OCI-LY7 (cell line): ENCODE measurements around the gene NCOA3. TPM values are rescaled to one million over a fixed set of nuclear protein-coding genes. Genes with fewer than 3 reads are reported as not detected.

Experiments
- BruUV-seq: library from RNA; stranded (reverse); fragments of 400-500 nt; replicated peaks from 2 replicates; lab custom pipeline; 2021; lab: Mats Ljungman, UMichigan
- CTCF ChIA-PET: fragments of 300-600 bp; sonication (Branson Sonifier 250); formaldehyde crosslinking; loops from one replicate; lab custom pipeline; 2022; ENCODE audit warnings: antibody characterized with exemption; ENCODE audit not compliant: unreplicated experiment; lab: Charles Lee
- POLR2A ChIA-PET: fragments of 300-600 bp; sonication (Branson Sonifier 250); formaldehyde crosslinking; loops from one replicate; lab custom pipeline; 2022; ENCODE audit warnings: antibody characterized with exemption; lab: Charles Lee
- DNase-seq: peaks from one replicate; pipeline ENCODE4 v3.0.0-alpha.2; 2015; ENCODE audit warnings: low spot score
- H2AFZ ChIP-seq: fragments of 200-600 bp; sonication (generic), shearing (Covaris generic); 2 replicates; pipeline ENCODE4 v1.6.1; 2014; ENCODE audit warnings: mild to moderate bottlenecking, antibody characterized with exemption, low read length, moderate library complexity
- H3K27ac ChIP-seq: fragments of 200-600 bp; sonication (generic); 2 replicates; pipeline ENCODE4 v1.5.1; 2014; ENCODE audit warnings: mixed run types, low read depth, mild to moderate bottlenecking, moderate library complexity, low read length, inconsistent platforms; ENCODE audit not compliant: poor library complexity, severe bottlenecking
- H3K36me3 ChIP-seq: fragments of 200-600 bp; sonication (generic); 2 replicates; pipeline ENCODE4 v1.6.1; 2014; ENCODE audit warnings: mild to moderate bottlenecking, antibody characterized with exemption, low read length, moderate library complexity, mixed read lengths; ENCODE audit not compliant: insufficient read depth
- H3K4me1 ChIP-seq: fragments of 200-600 bp; sonication (generic); 2 replicates; pipeline ENCODE4 v1.5.1; 2014; ENCODE audit warnings: mild to moderate bottlenecking, low read length; ENCODE audit not compliant: insufficient read depth, poor library complexity, severe bottlenecking
- H3K4me2 ChIP-seq: fragments of 200-600 bp; sonication (generic); 2 replicates; pipeline ENCODE4 v1.6.1; 2014; ENCODE audit warnings: mild to moderate bottlenecking, low read length
- H3K4me3 ChIP-seq: fragments of 200-600 bp; sonication (generic); 2 replicates; pipeline ENCODE4 v1.5.1; 2014; ENCODE audit warnings: mild to moderate bottlenecking, low read depth, low read length; ENCODE audit not compliant: poor library complexity, severe bottlenecking
- H3K79me2 ChIP-seq: fragments of 200-600 bp; sonication (generic); 2 replicates; pipeline ENCODE4 v1.6.1; 2016; ENCODE audit warnings: low read depth, mild to moderate bottlenecking, low read length, moderate library complexity, mixed read lengths; ENCODE audit not compliant: insufficient read depth
- H3K9me2 ChIP-seq: fragments of 200-600 bp; sonication (generic); 2 replicates; pipeline ENCODE4 v1.6.1; 2016; ENCODE audit warnings: mild to moderate bottlenecking, low read length, mixed read lengths; ENCODE audit not compliant: insufficient read depth
- H3K9me3 ChIP-seq: fragments of 200-600 bp; sonication (generic); 2 replicates; pipeline ENCODE4 v1.6.1; 2014; ENCODE audit warnings: mild to moderate bottlenecking, mixed run types, low read length, mixed read lengths
- H4K20me1 ChIP-seq: fragments of 200-600 bp; sonication (generic); 2 replicates; pipeline ENCODE4 v1.6.1; 2014; ENCODE audit warnings: mild to moderate bottlenecking, antibody characterized with exemption, low read length, moderate library complexity, mixed read lengths; ENCODE audit not compliant: insufficient read depth
- EZH2phosphoT487 ChIP-seq: fragments of 200-600 bp; sonication (generic); IDR thresholded peaks from 2 replicates; pipeline ENCODE4 v1.6.1; 2018; ENCODE audit warnings: low read depth, borderline replicate concordance, mild to moderate bottlenecking, mixed run types, antibody characterized with exemption, low read length, moderate library complexity, mixed read lengths
- intact Hi-C: fragments of 100-400 bp; cut with micrococcal nuclease; formaldehyde crosslinking; loops from one replicate; pipeline ENCODE4 v1.10.0; 2022; ENCODE audit not compliant: unreplicated experiment
- total RNA-seq, 2 experiments: library from RNA; depleted of rRNA in 1 of 2; stranded (reverse); fragments of >200 nt in 1 of 2; shearing (Covaris generic) in 1 of 2; gene quantifications; 2 replicates each; pipeline ENCODE4 v1.2.3, GENCODE V29; 2014 to 2022
- TF ChIP-seq, protein P1 (sequence below): fragments of 200-600 bp; sonication (generic); conservative IDR thresholded peaks from 2 replicates; pipeline ENCODE4 v1.5.1; 2014; ENCODE audit warnings: mild to moderate bottlenecking, antibody characterized with exemption, low read length, moderate library complexity, mixed read lengths

The NCOA3 gene
- total RNA-seq, 2 experiments from 2014 or later = 50.5 to 75.6 TPM

DNA sequence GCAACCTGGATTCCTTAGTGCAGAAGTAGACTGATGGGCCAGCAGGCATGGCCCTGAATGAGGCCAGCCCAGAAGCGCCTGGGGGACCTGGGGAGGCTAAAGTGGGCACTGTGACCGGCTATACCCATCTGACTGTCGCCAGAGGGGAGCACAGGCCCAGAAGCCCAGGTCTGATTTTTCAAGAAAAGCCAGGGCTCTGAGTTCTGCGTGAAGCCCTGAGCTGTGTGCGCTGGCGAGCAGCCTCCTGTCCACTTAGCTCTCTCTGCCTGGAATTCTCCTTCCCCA, 171.9 kb downstream of the NCOA3 start:
- no peaks in the 10 kb centered on the region for H3K36me3 ChIP-seq
- CTCF ChIA-PET = no interaction called here
- H3K79me2 ChIP-seq = no peaks in the 10 kb centered on the region
- no TSS peak for BruUV-seq
- no peaks in the 10 kb centered on the region for H3K4me1 ChIP-seq
- intact Hi-C loops = no loop called here
- DNase-seq = no peak
- H3K4me2 ChIP-seq = no peak overlapping the region
- no peak overlapping the region for H2AFZ ChIP-seq
- H4K20me1 ChIP-seq = no peaks in the 10 kb centered on the region
- H3K4me3 ChIP-seq = no peak overlapping the region
- H3K27ac ChIP-seq = no peak overlapping the region
- H3K9me3 ChIP-seq = no peaks in the 10 kb centered on the region
- no peak for TF ChIP-seq EZH2phosphoT487
- TF ChIP-seq, protein P1, sequence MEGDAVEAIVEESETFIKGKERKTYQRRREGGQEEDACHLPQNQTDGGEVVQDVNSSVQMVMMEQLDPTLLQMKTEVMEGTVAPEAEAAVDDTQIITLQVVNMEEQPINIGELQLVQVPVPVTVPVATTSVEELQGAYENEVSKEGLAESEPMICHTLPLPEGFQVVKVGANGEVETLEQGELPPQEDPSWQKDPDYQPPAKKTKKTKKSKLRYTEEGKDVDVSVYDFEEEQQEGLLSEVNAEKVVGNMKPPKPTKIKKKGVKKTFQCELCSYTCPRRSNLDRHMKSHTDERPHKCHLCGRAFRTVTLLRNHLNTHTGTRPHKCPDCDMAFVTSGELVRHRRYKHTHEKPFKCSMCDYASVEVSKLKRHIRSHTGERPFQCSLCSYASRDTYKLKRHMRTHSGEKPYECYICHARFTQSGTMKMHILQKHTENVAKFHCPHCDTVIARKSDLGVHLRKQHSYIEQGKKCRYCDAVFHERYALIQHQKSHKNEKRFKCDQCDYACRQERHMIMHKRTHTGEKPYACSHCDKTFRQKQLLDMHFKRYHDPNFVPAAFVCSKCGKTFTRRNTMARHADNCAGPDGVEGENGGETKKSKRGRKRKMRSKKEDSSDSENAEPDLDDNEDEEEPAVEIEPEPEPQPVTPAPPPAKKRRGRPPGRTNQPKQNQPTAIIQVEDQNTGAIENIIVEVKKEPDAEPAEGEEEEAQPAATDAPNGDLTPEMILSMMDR = no peak
- no peaks in the 10 kb centered on the region for H3K9me2 ChIP-seq
- POLR2A ChIA-PET = no interaction called here

DNA sequence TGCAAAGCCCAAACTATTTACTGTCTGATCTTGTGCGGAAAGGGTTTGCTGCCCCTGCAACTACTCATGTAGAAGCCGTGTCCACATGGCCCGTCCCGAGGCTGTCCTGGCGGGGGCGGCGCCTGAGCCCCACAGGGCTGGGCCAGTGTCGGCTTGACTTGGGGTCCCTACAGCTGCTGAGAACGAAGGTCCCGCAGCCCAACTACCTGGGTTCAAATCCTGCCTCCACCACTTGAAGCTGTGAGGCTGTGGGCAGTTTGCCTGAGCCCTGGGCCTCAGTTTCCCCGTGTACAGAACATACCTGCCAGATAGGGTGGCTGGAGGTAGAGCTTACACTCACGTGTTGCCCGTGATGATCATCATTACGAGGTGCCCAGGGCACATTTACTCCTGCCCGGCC, 172.5 kb downstream of the NCOA3 start:
- Histone ChIP-seq H2AFZ (no peak overlapping the region), H3K4me1 (no peaks in the 10 kb centered on the region), H3K9me2 (no peaks in the 10 kb centered on the region), H3K27ac (no peak overlapping the region), H3K79me2 (no peaks in the 10 kb centered on the region), H3K9me3 (no peaks in the 10 kb centered on the region), H3K36me3 (no peaks in the 10 kb centered on the region), H3K4me2 (no peak overlapping the region), H3K4me3 (no peak overlapping the region), H4K20me1 (no peaks in the 10 kb centered on the region)
- ChIA-PET POLR2A (interaction anchor here (0.6 kb wide), 1 partner anchor 109 kb away, joined by 3 read pairs; no protein-coding TSS in a partner anchor), CTCF (no interaction called here)
- no peak for TF ChIP-seq EZH2phosphoT487
- TF ChIP-seq, protein P1 = no peak
- intact Hi-C loops = no loop called here
- no TSS peak for BruUV-seq
- DNase-seq = no peak

DNA sequence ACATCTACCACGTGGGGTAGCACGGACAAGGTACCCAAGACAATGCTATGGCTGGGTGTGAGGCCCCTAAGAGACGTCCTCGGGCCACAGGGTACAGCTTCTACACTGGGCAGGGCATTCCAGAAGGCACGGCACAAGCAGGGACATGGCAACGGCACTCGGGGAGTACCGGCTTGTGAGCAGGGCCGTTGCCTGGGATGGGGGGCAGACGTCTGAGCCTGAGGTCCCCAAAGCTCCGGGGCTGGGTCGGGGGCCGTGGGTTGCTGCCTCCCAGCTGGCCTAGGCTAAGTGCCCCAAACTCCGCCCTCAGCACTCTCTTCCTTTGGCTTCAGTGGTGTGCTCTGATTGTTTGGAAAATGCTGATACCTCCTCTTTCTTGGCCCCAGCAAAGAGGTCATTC, 173.0 kb downstream of the NCOA3 start:
- Histone ChIP-seq H3K4me1 (no peaks in the 10 kb centered on the region), H3K36me3 (no peaks in the 10 kb centered on the region), H3K9me2 (no peaks in the 10 kb centered on the region), H2AFZ (no peak overlapping the region), H3K4me3 (no peak overlapping the region), H3K79me2 (no peaks in the 10 kb centered on the region), H3K27ac (no peak overlapping the region), H4K20me1 (no peaks in the 10 kb centered on the region), H3K4me2 (no peak overlapping the region), H3K9me3 (no peaks in the 10 kb centered on the region)
- no TSS peak for BruUV-seq
- POLR2A ChIA-PET = no interaction called here
- CTCF ChIA-PET = no interaction called here
- TF ChIP-seq, protein P1 = no peak
- TF ChIP-seq EZH2phosphoT487 = no peak
- intact Hi-C loops = loop anchor here (5.0 kb wide), 1 partner anchor 513 kb away; no protein-coding TSS in a partner anchor
- DNase-seq = no peak
